Body of pancreas (tissue), 4 donors: Measurements from ENCODE around the gene OLFML1. TPM values are rescaled to one million over a fixed set of nuclear protein-coding genes. Genes with fewer than 3 reads are reported as not detected.

Source experiments
- ATAC-seq: fragments of 150-250 bp; one replicate; pipeline ENCODE4 v1.9.1; 2016
- DNase-seq, 4 donors: peaks; one replicate each; pipeline ENCODE4 v3.0.0-alpha.2; 2019
- H3K27ac ChIP-seq, 4 donors: fragments of 200-600 bp; sonication (generic); 1 replicate in 3 of 4; 2 replicates in 1 of 4; pipeline versions ENCODE4 v1.5.1 to v1.6.1; 2016 to 2019; ENCODE audit warnings: mild to moderate bottlenecking in 1 of 4, mixed read lengths in 1 of 4, moderate library complexity in 1 of 4
- H3K27me3 ChIP-seq, 2 donors: fragments of 200-600 bp; sonication (generic); one replicate each; pipeline ENCODE4 v1.6.0; 2016; ENCODE audit warnings: mild to moderate bottlenecking in 1 of 2
- H3K36me3 ChIP-seq, 2 donors: fragments of 200-600 bp; sonication (generic); replicated peaks in 1 of 2; 2 replicates each; pipeline ENCODE4 v1.5.1; 2016; ENCODE audit warnings: low read depth in 2 of 2; ENCODE audit not compliant: insufficient read depth in 1 of 2
- H3K4me1 ChIP-seq: fragments of 200-600 bp; sonication (generic); one replicate; pipeline ENCODE4 v1.6.0; 2016
- H3K4me3 ChIP-seq, 2 donors: fragments of 200-600 bp; sonication (generic); 1 replicate in 1 of 2; 2 replicates in 1 of 2; pipeline ENCODE4 v1.5.1; 2016 to 2019
- H3K9me3 ChIP-seq, 3 donors: fragments of 200-600 bp; sonication (generic); 1 replicate in 2 of 3; 2 replicates in 1 of 3; pipeline ENCODE4 v1.5.1; 2016
- POLR2A ChIP-seq, 3 donors: fragments of 450-650 bp; IDR thresholded peaks; one replicate each; pipeline ENCODE4 v1.6.1; 2016; ENCODE audit warnings: antibody characterized with exemption in 3 of 3, mild to moderate bottlenecking in 2 of 3
- WGBS, 2 donors: methylation state at CpG; one replicate each; pipeline ENCODE4 v1.1.5; 2017; 5-methylcytosine and 5-hydroxymethylcytosine counted together
- intact Hi-C: fragments of 100-400 bp; cut with DNase I; formaldehyde crosslinking; loops from one replicate; pipeline ENCODE4 v1.15.1; 2023
- total RNA-seq, 2 donors: library from RNA; depleted of rRNA; stranded (reverse); fragments of >200 nt; gene quantifications; one replicate each; pipeline ENCODE4 v1.1.0, GENCODE V29; 2016
- TF ChIP-seq, protein P1 (sequence below), 7 experiments: fragments of 450-650 bp in 4 of 7; fragments of 200-600 bp in 3 of 7; sonication (generic) in 3 of 7; IDR thresholded peaks; one replicate each; pipeline ENCODE4 v1.5.1; 2016 to 2019; ENCODE audit warnings: antibody characterized with exemption in 7 of 7

OLFML1 gene
- total RNA-seq, 2 donors from 2014 or later = 2.3 to 3.6 TPM

DNA sequence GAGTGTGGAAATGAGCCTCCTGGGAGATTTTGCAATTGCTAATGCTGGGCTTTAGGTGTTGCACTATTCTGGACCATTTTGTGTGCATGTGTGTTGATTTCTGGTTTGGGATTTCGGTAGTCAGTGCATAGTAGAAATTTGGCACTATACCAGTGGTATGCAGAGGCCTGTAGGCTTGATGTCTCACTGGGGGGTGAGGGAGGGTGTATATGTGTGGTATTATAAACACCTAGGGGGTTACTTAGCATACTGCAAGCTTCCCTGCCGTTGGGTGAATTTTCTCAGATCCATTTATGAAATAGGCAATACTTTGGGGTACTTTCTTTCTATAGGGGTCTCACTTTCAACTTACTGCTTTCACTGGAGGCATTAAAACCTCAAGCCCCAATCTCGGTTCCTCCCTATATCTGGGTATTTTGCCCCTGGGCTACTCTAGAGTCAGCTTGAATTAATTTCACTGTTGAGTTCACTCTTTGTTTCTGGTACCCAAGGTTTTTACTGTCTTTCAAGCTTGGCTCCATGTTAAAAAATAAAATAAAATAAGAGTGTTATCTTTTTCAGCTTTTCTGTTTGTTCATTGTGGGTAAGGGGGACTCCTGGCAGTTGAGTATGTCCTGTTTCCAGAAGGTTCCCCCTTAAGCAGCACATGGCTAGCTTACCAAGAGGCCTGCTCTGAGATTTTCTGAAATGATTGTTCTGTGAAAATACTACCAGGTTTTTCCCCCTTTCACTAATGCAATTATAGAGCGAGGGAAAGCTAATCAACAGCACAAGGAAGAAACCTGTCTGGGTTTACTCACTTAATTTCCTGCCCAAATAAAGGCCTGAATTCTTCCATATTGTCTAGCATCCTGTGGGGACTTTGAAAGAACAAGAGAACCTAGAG is 74.3 kb downstream of the OLFML1 start:
- 80 to 91% methylated on average over 4 of the region's 4 CpGs for WGBS, 2 donors
- DNase-seq (no peak), ATAC-seq (no peak)
- intact Hi-C loops = no loop called here
- Histone ChIP-seq H3K36me3 (no peaks in the 10 kb centered on the region), H3K27ac (no peak overlapping the region), H3K4me1 (peaks cover 10% of the 10 kb centered on the region), H3K4me3 (no peak overlapping the region), H3K9me3 (no peaks in the 10 kb centered on the region), H3K27me3 (no peaks in the 10 kb centered on the region)
- no peak for TF ChIP-seq POLR2A (IDR thresholded peaks at IDR 0.05)
- TF ChIP-seq, protein P1, sequence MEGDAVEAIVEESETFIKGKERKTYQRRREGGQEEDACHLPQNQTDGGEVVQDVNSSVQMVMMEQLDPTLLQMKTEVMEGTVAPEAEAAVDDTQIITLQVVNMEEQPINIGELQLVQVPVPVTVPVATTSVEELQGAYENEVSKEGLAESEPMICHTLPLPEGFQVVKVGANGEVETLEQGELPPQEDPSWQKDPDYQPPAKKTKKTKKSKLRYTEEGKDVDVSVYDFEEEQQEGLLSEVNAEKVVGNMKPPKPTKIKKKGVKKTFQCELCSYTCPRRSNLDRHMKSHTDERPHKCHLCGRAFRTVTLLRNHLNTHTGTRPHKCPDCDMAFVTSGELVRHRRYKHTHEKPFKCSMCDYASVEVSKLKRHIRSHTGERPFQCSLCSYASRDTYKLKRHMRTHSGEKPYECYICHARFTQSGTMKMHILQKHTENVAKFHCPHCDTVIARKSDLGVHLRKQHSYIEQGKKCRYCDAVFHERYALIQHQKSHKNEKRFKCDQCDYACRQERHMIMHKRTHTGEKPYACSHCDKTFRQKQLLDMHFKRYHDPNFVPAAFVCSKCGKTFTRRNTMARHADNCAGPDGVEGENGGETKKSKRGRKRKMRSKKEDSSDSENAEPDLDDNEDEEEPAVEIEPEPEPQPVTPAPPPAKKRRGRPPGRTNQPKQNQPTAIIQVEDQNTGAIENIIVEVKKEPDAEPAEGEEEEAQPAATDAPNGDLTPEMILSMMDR (IDR thresholded peaks at IDR 0.05) = no peak

Other genes starting within 250 kb of the OLFML1 start
- 1 to 10 TPM in 1 of 2 donors, not detected in 1; 1.0 TPM for gene SYT9, start 233.6 kb upstream of the OLFML1 start, total RNA-seq
- gene PPFIBP2, start 28.5 kb downstream of the OLFML1 start, total RNA-seq = 10 to 100 TPM; 34.9 to 35.3 TPM
- 1 to 10 TPM in 1 of 2 donors, not detected in 1; 1.3 TPM for gene CYB5R2, start 188.0 kb downstream of the OLFML1 start, total RNA-seq
- not detected for gene OVCH2, start 221.0 kb downstream of the OLFML1 start, total RNA-seq